Vagina (tissue), 2 donors: ENCODE results near the gene CCZ1B.
"Not testable (repeated sequence)": the region's sequence is repeated elsewhere in the genome, so short reads cannot be mapped to it uniquely, and the experiment has no call there.

Experiments used
- POLR2AphosphoS5 ChIP-seq, 2 donors: sonication (generic); formaldehyde crosslinking; IDR thresholded peaks; one replicate each; pipeline ENCODE4 v1.9.0; 2017; ENCODE audit warnings: antibody characterized with exemption in 2 of 2, mild to moderate bottlenecking in 2 of 2, low read depth in 1 of 2; ENCODE audit not compliant: insufficient read depth in 1 of 2
- TF ChIP-seq, protein P1 (sequence below), 3 experiments: fragments of 450-650 bp in 2 of 3; fragments of 200-600 bp in 1 of 3; sonication (generic) in 1 of 3; IDR thresholded peaks; one replicate each; pipeline ENCODE4 v1.5.1; 2017 to 2019; ENCODE audit warnings: antibody characterized with exemption in 3 of 3, mild to moderate bottlenecking in 2 of 3, moderate library complexity in 2 of 3

DNA sequence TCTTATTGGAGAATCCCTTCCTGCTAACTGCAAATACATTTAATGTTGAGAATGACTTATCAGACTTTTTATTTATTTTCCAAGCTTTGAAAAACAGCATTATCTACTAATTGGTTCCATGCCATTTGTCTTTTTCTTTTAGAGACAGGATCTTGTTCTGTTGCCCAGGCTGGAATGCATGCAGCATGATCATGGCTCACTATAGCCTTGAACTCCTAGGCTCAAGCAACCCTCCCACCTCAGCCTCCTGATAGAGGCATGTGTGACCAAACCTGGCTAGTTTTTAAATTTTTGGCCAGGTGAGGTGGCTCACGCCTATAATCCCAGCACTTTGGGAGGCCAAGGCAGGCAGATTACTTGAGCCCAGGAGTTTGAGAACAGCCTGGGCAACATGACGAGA lies 13.1 kb downstream of the CCZ1B start:
- TF ChIP-seq, protein P1, sequence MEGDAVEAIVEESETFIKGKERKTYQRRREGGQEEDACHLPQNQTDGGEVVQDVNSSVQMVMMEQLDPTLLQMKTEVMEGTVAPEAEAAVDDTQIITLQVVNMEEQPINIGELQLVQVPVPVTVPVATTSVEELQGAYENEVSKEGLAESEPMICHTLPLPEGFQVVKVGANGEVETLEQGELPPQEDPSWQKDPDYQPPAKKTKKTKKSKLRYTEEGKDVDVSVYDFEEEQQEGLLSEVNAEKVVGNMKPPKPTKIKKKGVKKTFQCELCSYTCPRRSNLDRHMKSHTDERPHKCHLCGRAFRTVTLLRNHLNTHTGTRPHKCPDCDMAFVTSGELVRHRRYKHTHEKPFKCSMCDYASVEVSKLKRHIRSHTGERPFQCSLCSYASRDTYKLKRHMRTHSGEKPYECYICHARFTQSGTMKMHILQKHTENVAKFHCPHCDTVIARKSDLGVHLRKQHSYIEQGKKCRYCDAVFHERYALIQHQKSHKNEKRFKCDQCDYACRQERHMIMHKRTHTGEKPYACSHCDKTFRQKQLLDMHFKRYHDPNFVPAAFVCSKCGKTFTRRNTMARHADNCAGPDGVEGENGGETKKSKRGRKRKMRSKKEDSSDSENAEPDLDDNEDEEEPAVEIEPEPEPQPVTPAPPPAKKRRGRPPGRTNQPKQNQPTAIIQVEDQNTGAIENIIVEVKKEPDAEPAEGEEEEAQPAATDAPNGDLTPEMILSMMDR (IDR thresholded peaks at IDR 0.05) = not testable (repeated sequence)
- TF ChIP-seq POLR2AphosphoS5 (IDR thresholded peaks at IDR 0.05; ENCODE audit: insufficient read depth in 1 of 2, low read depth in 1 of 2) = not testable (repeated sequence)
